Fibroblast of lung (primary cell): ENCODE data around the gene JPH2. TPM values are rescaled to one million over a fixed set of nuclear protein-coding genes. Genes with fewer than 3 reads are reported as not detected.

ENCODE experiments used
- DNase-seq, 2 donors: peaks; one replicate each; pipeline versions ENCODE4 v3.0.0 to v3.0.0-alpha.2; 2010; ENCODE audit warnings: low read depth in 2 of 2
- H2AFZ ChIP-seq: 2 replicates; pipeline ENCODE4 v1.5.1; 2012; ENCODE audit warnings: low read length, control low read depth, inconsistent platforms
- H3K27ac ChIP-seq: 2 replicates; pipeline ENCODE4 v1.5.1; 2011; ENCODE audit warnings: low read length, control low read depth; ENCODE audit not compliant: insufficient read depth
- H3K27me3 ChIP-seq: 2 replicates; pipeline ENCODE4 v1.5.1; 2011; ENCODE audit warnings: mild to moderate bottlenecking, low read length; ENCODE audit not compliant: control insufficient read depth, insufficient read depth
- H3K36me3 ChIP-seq: 2 replicates; pipeline ENCODE4 v1.5.1; 2011; ENCODE audit warnings: low read length; ENCODE audit not compliant: control insufficient read depth, insufficient read depth
- H3K4me1 ChIP-seq: 2 replicates; pipeline ENCODE4 v1.5.1; 2011; ENCODE audit warnings: low read length; ENCODE audit not compliant: control insufficient read depth, insufficient read depth; ENCODE audit errors: extremely low read depth
- H3K4me2 ChIP-seq: 2 replicates; pipeline ENCODE4 v1.5.1; 2011; ENCODE audit warnings: low read length, control low read depth; ENCODE audit not compliant: insufficient read depth; ENCODE audit errors: extremely low read depth
- H3K4me3 ChIP-seq, 4 experiments: fragments of 200-600 bp in 1 of 4; sonication (generic) in 1 of 4; replicated peaks in 1 of 4; 2 replicates each; pipeline ENCODE4 v1.5.1; 2011 to 2016; ENCODE audit warnings: low read length in 4 of 4, low read depth in 3 of 4, mild to moderate bottlenecking in 3 of 4, control low read depth in 2 of 4, inconsistent platforms in 1 of 4, mixed read lengths in 1 of 4; ENCODE audit not compliant: insufficient read depth in 1 of 4; ENCODE audit errors: control extremely low read depth in 1 of 4
- H3K79me2 ChIP-seq: 2 replicates; pipeline ENCODE4 v1.5.1; 2012; ENCODE audit warnings: mild to moderate bottlenecking, low read length, inconsistent platforms; ENCODE audit not compliant: control insufficient read depth, insufficient read depth
- H3K9ac ChIP-seq: 2 replicates; pipeline ENCODE4 v1.5.1; 2011; ENCODE audit warnings: mild to moderate bottlenecking, low read length, control low read depth; ENCODE audit not compliant: insufficient read depth
- H3K9me3 ChIP-seq: 2 replicates; pipeline ENCODE4 v1.5.1; 2012; ENCODE audit warnings: low read depth, low read length; ENCODE audit not compliant: control insufficient read depth, insufficient read depth
- H4K20me1 ChIP-seq: 2 replicates; pipeline ENCODE4 v1.5.1; 2011; ENCODE audit warnings: low read length; ENCODE audit not compliant: control insufficient read depth, insufficient read depth; ENCODE audit errors: extremely low read depth
- CTCF ChIP-seq, 2 donors: IDR thresholded peaks in 1 of 2; conservative IDR thresholded peaks in 1 of 2; 1 replicate in 1 of 2; 2 replicates in 1 of 2; pipeline ENCODE4 v1.5.1; 2011 to 2012; ENCODE audit warnings: low read length in 2 of 2, control low read depth in 1 of 2, inconsistent platforms in 1 of 2, low read depth in 1 of 2, mild to moderate bottlenecking in 1 of 2
- EZH2 ChIP-seq: IDR thresholded peaks from 2 replicates; pipeline ENCODE4 v1.5.1; 2012; ENCODE audit warnings: low read length, control low read depth, mild to moderate bottlenecking; ENCODE audit errors: missing control alignments
- polyA plus RNA-seq, 2 donors: library from polyadenylated mRNA; depleted of rRNA in 1 of 2; stranded (reverse) in 1 of 2; unstranded in 1 of 2; fragments of >200 nt; gene quantifications; 2 replicates each; pipeline ENCODE4 v1.2.1, GENCODE V29; 2011 to 2012; ENCODE audit warnings: missing spikeins in 1 of 2
- total RNA-seq: library from RNA; depleted of rRNA; stranded (reverse); fragments of >200 nt; gene quantifications from 2 replicates; pipeline ENCODE4 v1.2.1, GENCODE V29; 2014

The JPH2 gene
- total and polyA plus RNA-seq, 2 donors (not counting 1 experiment from before 2014, with no cell fraction given) = 0.66 to 4.9 TPM

DNA sequence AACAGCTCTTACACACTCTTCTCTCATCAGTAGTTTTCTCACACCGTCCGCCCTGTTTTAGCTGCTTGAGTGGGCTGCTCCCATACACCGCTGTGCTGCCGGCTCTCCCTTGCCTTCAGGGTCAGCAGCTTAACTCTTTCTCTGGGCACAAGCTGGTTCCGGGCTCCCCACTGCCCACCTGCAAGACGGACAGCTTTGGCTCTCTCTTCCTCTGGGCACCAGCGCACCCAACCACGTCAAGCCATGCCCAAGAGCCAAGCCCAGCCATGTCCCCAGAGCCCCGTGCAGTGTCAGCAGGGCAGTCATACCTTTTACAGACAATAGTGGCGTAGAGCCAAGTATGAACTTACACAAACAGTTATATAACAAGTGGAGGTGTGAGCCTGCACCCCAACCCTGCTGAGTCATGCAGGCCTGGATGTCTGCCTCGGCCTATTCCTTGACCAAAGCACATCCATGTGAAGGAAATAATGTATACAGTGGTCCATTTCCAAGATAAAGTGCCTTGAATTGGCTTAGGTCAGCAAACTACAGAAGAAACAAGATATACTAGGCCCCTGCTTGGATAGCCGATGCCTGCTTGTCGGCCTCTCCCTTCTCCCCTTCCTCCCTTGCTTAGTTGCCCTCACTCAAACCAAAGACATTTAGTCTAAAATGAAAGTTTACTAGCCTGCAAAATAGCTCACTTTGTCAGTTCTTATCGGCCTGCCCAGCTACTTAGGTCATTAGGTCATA, 89.3 kb downstream of the JPH2 start:
- Histone ChIP-seq H3K9me3 (no peaks in the 10 kb centered on the region), H3K4me3 (no peak overlapping the region), H4K20me1 (no peaks in the 10 kb centered on the region), H3K36me3 (no peaks in the 10 kb centered on the region), H3K4me2 (no peak overlapping the region), H3K27me3 (no peaks in the 10 kb centered on the region), H2AFZ (no peak overlapping the region), H3K27ac (no peak overlapping the region), H3K79me2 (no peaks in the 10 kb centered on the region), H3K4me1 (no peaks in the 10 kb centered on the region), H3K9ac (no peak overlapping the region)
- TF ChIP-seq EZH2 (no peak), CTCF (conservative IDR thresholded peaks at IDR 0.05 in 1 of 2, IDR thresholded peaks at IDR 0.05 in 1 of 2; ENCODE audit: low read depth in 1 of 2, low read length in 2 of 2) (no peak)
- peak; percentile 16 to 48 for DNase-seq

DNA sequence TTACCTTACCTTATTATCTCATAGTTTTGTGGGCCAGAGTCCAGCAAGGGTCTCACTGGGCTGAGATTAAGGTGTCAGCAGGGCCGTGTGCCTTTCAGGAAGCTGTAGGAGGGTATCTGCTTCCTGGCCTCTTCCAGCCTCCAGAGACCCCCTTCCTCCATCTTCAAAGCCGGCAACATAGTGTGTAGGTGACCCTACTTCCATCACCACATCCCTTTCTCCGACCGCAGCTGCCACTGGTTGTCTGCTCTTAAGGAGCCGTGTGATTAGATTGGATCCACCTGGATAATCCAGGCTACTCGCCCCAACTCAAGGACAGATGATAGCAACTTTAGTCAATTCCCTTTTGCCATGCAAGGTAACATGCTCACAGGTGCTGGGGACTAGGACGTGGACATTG, 91.2 kb downstream of the JPH2 start:
- H3K9ac ChIP-seq = no peak overlapping the region
- H4K20me1 ChIP-seq = no peaks in the 10 kb centered on the region
- no peak overlapping the region for H2AFZ ChIP-seq
- no peaks in the 10 kb centered on the region for H3K9me3 ChIP-seq
- H3K79me2 ChIP-seq = no peaks in the 10 kb centered on the region
- no peak for DNase-seq
- no peaks in the 10 kb centered on the region for H3K4me1 ChIP-seq
- H3K4me2 ChIP-seq = no peak overlapping the region
- H3K27me3 ChIP-seq = no peaks in the 10 kb centered on the region
- TF ChIP-seq EZH2 (no peak), CTCF (conservative IDR thresholded peaks at IDR 0.05 in 1 of 2, IDR thresholded peaks at IDR 0.05 in 1 of 2; ENCODE audit: low read depth in 1 of 2, low read length in 2 of 2) (no peak)
- no peaks in the 10 kb centered on the region for H3K36me3 ChIP-seq
- H3K4me3 ChIP-seq = no peak overlapping the region
- H3K27ac ChIP-seq = no peak overlapping the region

GRCh38 chr20:44093249-44093582, 93.8 kb downstream of the JPH2 start:
- Histone ChIP-seq H3K27me3 (no peaks in the 10 kb centered on the region), H3K27ac (no peak overlapping the region)

More at GRCh38 chr20:44093249-44093582, 93.8 kb downstream of the JPH2 start:
- H2AFZ ChIP-seq = no peak overlapping the region
- H3K9ac ChIP-seq = no peak overlapping the region
- H4K20me1 ChIP-seq = no peaks in the 10 kb centered on the region
- H3K36me3 ChIP-seq = no peaks in the 10 kb centered on the region
- DNase-seq = no peak
- H3K4me1 ChIP-seq = peaks cover 4% of the 10 kb centered on the region
- H3K9me3 ChIP-seq = no peaks in the 10 kb centered on the region
- H3K4me2 ChIP-seq = no peak overlapping the region
- no peaks in the 10 kb centered on the region for H3K79me2 ChIP-seq
- no peak for TF ChIP-seq EZH2
- TF ChIP-seq CTCF (conservative IDR thresholded peaks at IDR 0.05 in 1 of 2, IDR thresholded peaks at IDR 0.05 in 1 of 2; ENCODE audit: low read depth in 1 of 2, low read length in 2 of 2) = no peak
- no peak overlapping the region for H3K4me3 ChIP-seq
